CD4-positive, alpha-beta T cell (primary cell): Measurements from ENCODE around the gene NPM1. TPM values are rescaled to one million over a fixed set of nuclear protein-coding genes. Genes with fewer than 3 reads are reported as not detected.
"Not testable (repeated sequence)": the region's sequence is repeated elsewhere in the genome, so short reads cannot be mapped to it uniquely, and the experiment has no call there.

Experiments
- ATAC-seq: fragments of 200-7000 bp; cut with Tn5 transposase; one replicate; pipeline ENCODE4 v1.10.0; 2022; ENCODE audit warnings: mild to moderate bottlenecking; ENCODE audit not compliant: poor library complexity
- CTCF ChIA-PET: fragments of 350-600 bp; sonication (Branson Sonifier 250); formaldehyde crosslinking; loops from one replicate; lab custom pipeline; 2021; ENCODE audit warnings: antibody characterized with exemption, inconsistent platforms; lab: Charles Lee
- POLR2A ChIA-PET: fragments of 350-600 bp; sonication (Branson Sonifier 250); formaldehyde crosslinking; loops from one replicate; lab custom pipeline; 2021; ENCODE audit warnings: antibody characterized with exemption, inconsistent platforms; lab: Charles Lee
- DNase-seq, 14 experiments: peaks; one replicate each; pipeline ENCODE4 v3.0.0-alpha.2; 2013 to 2020; ENCODE audit warnings: mixed read lengths in 2 of 14
- H3K27ac ChIP-seq, 2 donors: one replicate each; pipeline versions ENCODE4 v1.5.1 to v1.7.0; 2013; ENCODE audit warnings: low read length in 2 of 2, low read depth in 1 of 2, mild to moderate bottlenecking in 1 of 2
- H3K27me3 ChIP-seq, 2 experiments: 1 replicate in 1 of 2; 2 replicates in 1 of 2; pipeline versions ENCODE4 v1.6.1 to v1.7.0; 2013; ENCODE audit warnings: low read length in 2 of 2, control low read depth in 1 of 2, mild to moderate bottlenecking in 1 of 2, moderate library complexity in 1 of 2; ENCODE audit not compliant: insufficient read depth in 2 of 2, control insufficient read depth in 1 of 2
- H3K36me3 ChIP-seq: one replicate; pipeline ENCODE4 v1.6.1; 2013; ENCODE audit warnings: low read length, control low read depth; ENCODE audit not compliant: insufficient read depth
- H3K4me1 ChIP-seq: one replicate; pipeline ENCODE4 v1.6.1; 2013; ENCODE audit warnings: low read length, control low read depth; ENCODE audit not compliant: insufficient read depth
- H3K4me3 ChIP-seq: one replicate; pipeline ENCODE4 v1.5.1; 2013; ENCODE audit warnings: mild to moderate bottlenecking, low read length, moderate library complexity
- H3K9me3 ChIP-seq, 2 experiments: 1 replicate in 1 of 2; 2 replicates in 1 of 2; pipeline versions ENCODE4 v1.6.1 to v1.7.0; 2013; ENCODE audit warnings: low read length in 2 of 2, mild to moderate bottlenecking in 2 of 2, control low read depth in 1 of 2, moderate library complexity in 1 of 2; ENCODE audit not compliant: control insufficient read depth in 1 of 2, insufficient read depth in 1 of 2
- H3K27ac Mint-ChIP-seq: one replicate; pipeline ENCODE4 v1.8.0; 2020; ENCODE audit warnings: mixed read lengths
- H3K27me3 Mint-ChIP-seq: one replicate; pipeline ENCODE4 v1.8.0; 2021; ENCODE audit warnings: mixed read lengths
- H3K36me3 Mint-ChIP-seq: one replicate; pipeline ENCODE4 v1.8.0; 2021; ENCODE audit warnings: low read depth, mixed read lengths
- H3K4me1 Mint-ChIP-seq: one replicate; pipeline ENCODE4 v1.8.0; 2021; ENCODE audit warnings: low read depth, mixed read lengths
- H3K4me3 Mint-ChIP-seq: one replicate; pipeline ENCODE4 v1.8.0; 2020; ENCODE audit warnings: mild to moderate bottlenecking, mixed read lengths
- H3K9me3 Mint-ChIP-seq: one replicate; pipeline ENCODE4 v1.8.0; 2020; ENCODE audit warnings: mixed read lengths
- CTCF ChIP-seq: fragments of 200-600 bp; IDR thresholded peaks from one replicate; pipeline ENCODE4 v1.8.0; 2022; ENCODE audit warnings: antibody characterized with exemption, mild to moderate bottlenecking
- intact Hi-C, 2 experiments: fragments of 100-400 bp; cut with DNase I in 1 of 2; cut with micrococcal nuclease in 1 of 2; formaldehyde crosslinking; loops; one replicate each; pipeline versions ENCODE4 v1.15.1 to v1.9.0; 2023 to 2025; cut with DNase I, micrococcal nuclease
- total RNA-seq, 174 experiments: library from RNA in 2 of 174; stranded (reverse) in 2 of 174; gene quantifications; one replicate each; pipeline ENCODE4 v1.2.3 and lab custom pipeline; 2021 to 2026

Gene NPM1
- total RNA-seq, 2 experiments from 2014 or later, result 1,243 to 1,379 TPM

GRCh38 chr5:171412186-171412585 is 24.5 kb downstream of the NPM1 start:
- no peak for TF ChIP-seq CTCF
- no peaks in the 10 kb centered on the region for H3K4me1 ChIP-seq
- Mint-ChIP-seq H3K36me3 (peaks cover 69% of the 10 kb centered on the region), H3K4me1 (peaks cover 32% of the 10 kb centered on the region), H3K9me3 (no peaks in the 10 kb centered on the region), H3K27ac (no peak overlapping the region), H3K4me3 (no peak overlapping the region), H3K27me3 (no peaks in the 10 kb centered on the region)
- CTCF ChIA-PET, result no interaction called here
- H3K9me3 ChIP-seq, result no peaks in the 10 kb centered on the region
- H3K36me3 ChIP-seq, result peaks cover 65% of the 10 kb centered on the region
- no peak for ATAC-seq
- POLR2A ChIA-PET, result no interaction called here
- no peak overlapping the region for H3K27ac ChIP-seq
- no peak overlapping the region for H3K4me3 ChIP-seq
- no peaks in the 10 kb centered on the region for H3K27me3 ChIP-seq
- intact Hi-C loops, result no loop called here
- DNase-seq, result no peak

GRCh38 chr5:171413153-171413910 is 25.7 kb downstream of the NPM1 start:
- DNase-seq, result no peak
- peaks cover 53% of the 10 kb centered on the region for H3K36me3 ChIP-seq
- POLR2A ChIA-PET, result interaction anchor here (0.9 kb wide), 1 partner anchor 25 kb away, joined by 3 read pairs; no protein-coding TSS in a partner anchor
- H3K27me3 Mint-ChIP-seq, result peaks cover under 1% of the 10 kb centered on the region
- H3K4me3 Mint-ChIP-seq, result no peak overlapping the region
- peaks cover under 1% of the 10 kb centered on the region for H3K4me1 ChIP-seq
- TF ChIP-seq CTCF, result no peak
- no peaks in the 10 kb centered on the region for H3K27me3 ChIP-seq
- H3K4me3 ChIP-seq, result no peak overlapping the region
- H3K27ac ChIP-seq, result no peak overlapping the region
- H3K4me1 Mint-ChIP-seq, result peaks cover 29% of the 10 kb centered on the region
- ATAC-seq, result no peak
- CTCF ChIA-PET, result no interaction called here
- no peaks in the 10 kb centered on the region for H3K9me3 ChIP-seq
- H3K27ac Mint-ChIP-seq, result no peak overlapping the region
- peaks cover 57% of the 10 kb centered on the region for H3K36me3 Mint-ChIP-seq
- H3K9me3 Mint-ChIP-seq, result no peaks in the 10 kb centered on the region
- intact Hi-C loops, result no loop called here

GRCh38 chr5:171413993-171414392 is 26.3 kb downstream of the NPM1 start:
- POLR2A ChIA-PET, result interaction anchor here (0.9 kb wide), 1 partner anchor 25 kb away, joined by 3 read pairs; no protein-coding TSS in a partner anchor
- H3K36me3 Mint-ChIP-seq, result peaks cover 51% of the 10 kb centered on the region
- CTCF ChIA-PET, result not testable (repeated sequence)

More at GRCh38 chr5:171413993-171414392, 26.3 kb downstream of the NPM1 start:
- H3K9me3 Mint-ChIP-seq, DNase-seq, H3K27ac ChIP-seq, H3K4me3 ChIP-seq, H3K27me3 Mint-ChIP-seq, H3K27ac Mint-ChIP-seq, H3K4me1 ChIP-seq, H3K9me3 ChIP-seq, H3K4me3 Mint-ChIP-seq, ATAC-seq, intact Hi-C loops, H3K27me3 ChIP-seq: not testable (repeated sequence)
- peaks cover 27% of the 10 kb centered on the region for H3K4me1 Mint-ChIP-seq
- peaks cover 47% of the 10 kb centered on the region for H3K36me3 ChIP-seq
